Fibroblast of gingiva (primary cell): ENCODE results near the gene PLTP.
"Not testable (repeated sequence)": the region's sequence is repeated elsewhere in the genome, so short reads cannot be mapped to it uniquely, and the experiment has no call there.

Experiments used
- DNase-seq: peaks from one replicate; pipeline ENCODE4 v3.0.0-alpha.2; 2011; ENCODE audit warnings: low read depth

PLTP gene

GRCh38 chr20:45911486-45912343, at the start of gene PLTP:
TSS of gene PLTP (minus strand) at chr20:45912155. CDS start at chr20:45911452, 703 bp downstream.
- peak; percentile 45 for DNase-seq

- DNase-seq = no peak
Observed at GRCh38 chr20:45959956-45960630, 48.1 kb upstream of the PLTP start.

- no peak for DNase-seq
Observed at GRCh38 chr20:45959126-45959525, 47.2 kb upstream of the PLTP start.

- DNase-seq = no peak
Observed at GRCh38 chr20:45958593-45958992, 46.6 kb upstream of the PLTP start.

GRCh38 chr20:45957021-45957941, 45.3 kb upstream of the PLTP start:
- no peak for DNase-seq

GRCh38 chr20:45956326-45956725, 44.4 kb upstream of the PLTP start:
- not testable (repeated sequence) for DNase-seq

GRCh38 chr20:45953672-45954071, 41.7 kb upstream of the PLTP start:
- DNase-seq = no peak

- DNase-seq = no peak
Observed at GRCh38 chr20:45952861-45953260, 40.9 kb upstream of the PLTP start.

GRCh38 chr20:45951925-45952834, 40.2 kb upstream of the PLTP start:
- no peak for DNase-seq

- DNase-seq = no peak
Observed at GRCh38 chr20:45950330-45950646, 38.3 kb upstream of the PLTP start.

GRCh38 chr20:45949542-45950329, 37.8 kb upstream of the PLTP start:
- no peak for DNase-seq

- no peak for DNase-seq
Observed at GRCh38 chr20:45948742-45949541, 37.0 kb upstream of the PLTP start.

GRCh38 chr20:45948261-45948733, 36.3 kb upstream of the PLTP start:
- no peak for DNase-seq

- no peak for DNase-seq
Observed at GRCh38 chr20:45947110-45947866, 35.3 kb upstream of the PLTP start.

- DNase-seq = peak; percentile 80
Observed at GRCh38 chr20:45946149-45946970, 34.4 kb upstream of the PLTP start.

- no peak for DNase-seq
Observed at GRCh38 chr20:45945678-45946148, 33.8 kb upstream of the PLTP start.

- no peak for DNase-seq
Observed at GRCh38 chr20:45944965-45945677, 33.2 kb upstream of the PLTP start.
